Stimulated activated effector memory CD8-positive, alpha-beta T cell treated with anti-CD3 and anti-CD28 coated beads, Interleukin-12 subunit alpha, Interleukin-12 subunit beta, amount 100 ng/mL, for 72 hours (primary cell): Measurements from ENCODE around the gene PCK2.

Experiments
- ATAC-seq: fragments of 150-1000 bp; cut with Tn5 transposase; 2 replicates; pipeline ENCODE4 v1.10.0; 2021
- DNase-seq, 2 donors: peaks; one replicate each; pipeline ENCODE4 v3.0.0; 2021 to 2022; ENCODE audit warnings: low spot score in 2 of 2
- H3K27ac Mint-ChIP-seq: one replicate; pipeline ENCODE4 v1.8.0; 2022; ENCODE audit warnings: mild to moderate bottlenecking, mixed read lengths
- H3K36me3 Mint-ChIP-seq: one replicate; pipeline ENCODE4 v1.8.0; 2022; ENCODE audit warnings: mild to moderate bottlenecking, mixed read lengths
- H3K4me1 Mint-ChIP-seq: one replicate; pipeline ENCODE4 v1.8.0; 2022; ENCODE audit warnings: mixed read lengths
- H3K4me3 Mint-ChIP-seq: one replicate; pipeline ENCODE4 v1.8.0; 2022; ENCODE audit warnings: mild to moderate bottlenecking, mixed read lengths
- H3K9me3 Mint-ChIP-seq: one replicate; pipeline ENCODE4 v1.8.0; 2022; ENCODE audit warnings: mixed read lengths

The PCK2 gene

DNA sequence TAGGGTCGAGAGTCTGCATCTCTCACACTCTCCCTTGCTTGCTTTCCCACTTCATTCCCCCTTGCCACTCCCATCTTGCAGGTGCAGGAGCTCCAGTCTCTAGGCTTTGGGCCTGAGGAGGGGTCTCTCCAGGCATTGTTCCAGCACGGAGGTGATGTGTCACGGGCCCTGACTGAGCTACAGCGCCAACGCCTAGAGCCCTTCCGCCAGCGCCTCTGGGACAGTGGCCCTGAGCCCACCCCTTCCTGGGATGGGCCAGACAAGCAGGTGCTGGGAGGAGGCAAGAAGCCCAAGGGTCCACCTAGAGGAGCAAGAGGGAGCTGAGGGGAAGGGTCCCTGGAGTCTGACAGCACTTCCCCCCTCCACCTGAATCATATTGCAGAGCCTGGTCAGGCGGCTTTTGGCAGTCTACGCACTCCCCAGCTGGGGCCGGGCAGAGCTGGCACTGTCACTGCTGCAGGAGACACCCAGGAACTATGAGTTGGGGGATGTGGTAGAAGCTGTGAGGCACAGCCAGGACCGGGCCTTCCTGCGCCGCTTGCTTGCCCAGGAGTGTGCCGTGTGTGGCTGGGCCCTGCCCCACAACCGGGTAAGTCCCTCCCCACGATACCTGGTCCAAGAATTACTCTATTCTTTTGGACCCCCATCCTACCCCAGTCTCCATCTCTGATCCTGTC lies 57.4 kb downstream of the PCK2 start:
- Mint-ChIP-seq H3K36me3 (peaks cover 82% of the 10 kb centered on the region), H3K27ac (peak overlapping the region; percentile 29), H3K4me1 (peaks cover 34% of the 10 kb centered on the region), H3K4me3 (no peak overlapping the region), H3K9me3 (no peaks in the 10 kb centered on the region)
- ATAC-seq (no peak), DNase-seq (no peak)
